ENCODE measurements around the gene ACP7. TPM values are rescaled to one million over a fixed set of nuclear protein-coding genes. Genes with fewer than 3 reads are reported as not detected.
"Not testable (repeated sequence)": the region's sequence is repeated elsewhere in the genome, so short reads cannot be mapped to it uniquely, and the experiment has no call there.

ACP7 gene
- polyA plus RNA-seq, 1 donor from 2014 or later = not detected

- H3K27ac Mint-ChIP-seq = no peak overlapping the region
- peaks cover 5% of the 10 kb centered on the region for H3K27me3 Mint-ChIP-seq
- H3K4me3 Mint-ChIP-seq = no peak overlapping the region
- peaks cover 2% of the 10 kb centered on the region for H3K36me3 Mint-ChIP-seq
- H3K9me3 Mint-ChIP-seq = peaks cover 0 to 2% (median 2%) of the 10 kb centered on the region in 3 donors
- no peaks in the 10 kb centered on the region for H3K4me1 Mint-ChIP-seq
These were observed 19.8 kb upstream of the ACP7 start for GRCh38 chr19:39064405-39064804.

GRCh38 chr19:39065928-39066327, 18.2 kb upstream of the ACP7 start:
- Mint-ChIP-seq H3K27me3 (peaks cover 7% of the 10 kb centered on the region), H3K27ac (no peak overlapping the region), H3K36me3 (peaks cover 2% of the 10 kb centered on the region), H3K4me1 (no peaks in the 10 kb centered on the region), H3K9me3 (peaks cover 0 to 7% (median 2%) of the 10 kb centered on the region in 3 donors), H3K4me3 (no peak overlapping the region)

- Mint-ChIP-seq H3K27me3 (peaks cover 7% of the 10 kb centered on the region), H3K4me1 (no peaks in the 10 kb centered on the region), H3K4me3 (no peak overlapping the region), H3K9me3 (peaks cover 0 to 7% (median 2%) of the 10 kb centered on the region in 3 donors), H3K27ac (no peak overlapping the region), H3K36me3 (peaks cover 2% of the 10 kb centered on the region)
These were observed 17.1 kb upstream of the ACP7 start for GRCh38 chr19:39067104-39067503.

DNA sequence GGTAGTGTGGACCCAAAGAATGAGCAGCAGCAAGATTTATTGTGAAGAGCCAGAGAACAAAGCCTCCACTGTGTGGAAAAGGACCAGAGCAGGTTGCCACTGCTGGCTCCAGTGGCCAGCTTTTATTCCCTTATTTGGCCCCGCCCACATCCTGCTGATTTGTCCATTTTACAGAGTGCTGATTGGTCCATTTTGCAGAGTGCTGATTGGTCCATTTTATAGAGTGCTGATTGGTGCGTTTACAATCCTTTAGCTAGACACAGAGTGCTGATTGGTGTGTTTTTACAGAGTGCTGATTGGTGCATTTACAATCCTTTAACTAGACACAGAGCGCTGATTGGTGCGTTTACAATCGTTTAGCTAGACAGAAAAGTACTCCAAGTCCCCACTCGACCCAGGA, 15.9 kb upstream of the ACP7 start:
- H3K4me1 Mint-ChIP-seq, H3K36me3 Mint-ChIP-seq, H3K4me3 Mint-ChIP-seq, H3K9me3 Mint-ChIP-seq, H3K27ac Mint-ChIP-seq, H3K27me3 Mint-ChIP-seq: not testable (repeated sequence)

DNA sequence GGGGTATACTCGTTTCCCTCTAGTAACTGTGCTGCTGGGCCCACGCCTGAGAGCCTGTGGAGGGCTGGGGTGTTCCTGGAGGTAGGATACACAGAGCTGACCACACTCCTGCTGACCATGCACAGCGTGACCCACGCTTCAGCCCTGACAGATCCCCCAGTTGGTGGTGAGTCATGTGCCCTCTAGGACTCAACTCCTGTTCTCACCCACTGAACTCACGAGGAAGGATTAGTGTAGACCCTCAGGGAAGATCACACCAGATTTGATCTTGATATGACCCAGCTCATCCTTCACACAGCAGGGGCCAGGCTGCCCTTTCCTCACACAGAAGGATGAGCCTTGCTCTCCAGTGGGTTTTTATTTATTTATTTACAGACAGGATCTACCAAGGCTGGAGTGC, 13.3 kb upstream of the ACP7 start:
- Mint-ChIP-seq H3K4me3 (no peak overlapping the region), H3K27ac (no peak overlapping the region), H3K27me3 (peaks cover 8% of the 10 kb centered on the region), H3K4me1 (peaks cover 4 to 6% (median 5%) of the 10 kb centered on the region in 3 donors), H3K36me3 (peaks cover 1% of the 10 kb centered on the region), H3K9me3 (peaks cover 0 to 7% (median 2%) of the 10 kb centered on the region in 3 donors)

DNA sequence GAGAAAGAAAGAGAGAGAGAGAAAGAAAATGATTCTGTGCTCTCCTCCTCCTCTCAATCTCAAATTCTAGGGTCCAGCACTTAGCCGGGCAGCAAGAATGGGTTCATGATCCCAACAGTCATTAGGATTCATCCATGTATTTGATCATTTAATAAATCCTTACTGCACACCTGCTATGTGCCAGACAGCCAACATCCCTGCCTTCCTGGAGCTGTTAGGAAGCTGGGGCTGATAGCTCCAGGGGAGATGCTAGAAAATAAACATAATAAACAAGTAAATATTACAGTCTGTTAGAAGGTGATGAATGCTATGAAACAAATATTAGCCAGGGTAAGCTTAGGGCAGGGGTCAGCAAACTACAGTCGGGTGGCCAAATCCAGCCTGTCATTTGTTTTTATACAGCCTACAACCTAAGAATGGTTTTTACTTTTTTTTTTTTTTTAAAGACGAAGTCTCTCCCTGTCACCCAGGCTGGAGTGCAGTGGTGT, 9.9 kb upstream of the ACP7 start:
- no peak overlapping the region for H3K27ac Mint-ChIP-seq
- peaks cover 0 to 6% (median 0%) of the 10 kb centered on the region in 3 donors for H3K9me3 Mint-ChIP-seq
- H3K27me3 Mint-ChIP-seq = peaks cover 12% of the 10 kb centered on the region
- no peak overlapping the region for H3K4me3 Mint-ChIP-seq
- H3K4me1 Mint-ChIP-seq = peaks cover 4 to 7% (median 6%) of the 10 kb centered on the region in 3 donors
- H3K36me3 Mint-ChIP-seq = no peaks in the 10 kb centered on the region

GRCh38 chr19:39074942-39075341, 9.2 kb upstream of the ACP7 start:
- peaks cover 0 to 6% (median 0%) of the 10 kb centered on the region in 3 donors for H3K9me3 Mint-ChIP-seq
- H3K4me1 Mint-ChIP-seq = peaks cover 4 to 9% (median 6%) of the 10 kb centered on the region in 3 donors
- no peak overlapping the region for H3K4me3 Mint-ChIP-seq
- H3K27ac Mint-ChIP-seq = no peak overlapping the region
- peaks cover 12% of the 10 kb centered on the region for H3K27me3 Mint-ChIP-seq
- H3K36me3 Mint-ChIP-seq = no peaks in the 10 kb centered on the region

- peaks cover 0 to 1% (median 0%) of the 10 kb centered on the region in 3 donors for H3K9me3 Mint-ChIP-seq
- H3K27ac Mint-ChIP-seq = no peak overlapping the region
- H3K36me3 Mint-ChIP-seq = no peaks in the 10 kb centered on the region
- no peak overlapping the region for H3K4me3 Mint-ChIP-seq
- H3K27me3 Mint-ChIP-seq = peaks cover 18% of the 10 kb centered on the region
- H3K4me1 Mint-ChIP-seq = peaks cover 4 to 9% (median 6%) of the 10 kb centered on the region in 3 donors
These were observed 6.8 kb upstream of the ACP7 start for GRCh38 chr19:39077323-39077722.

DNA sequence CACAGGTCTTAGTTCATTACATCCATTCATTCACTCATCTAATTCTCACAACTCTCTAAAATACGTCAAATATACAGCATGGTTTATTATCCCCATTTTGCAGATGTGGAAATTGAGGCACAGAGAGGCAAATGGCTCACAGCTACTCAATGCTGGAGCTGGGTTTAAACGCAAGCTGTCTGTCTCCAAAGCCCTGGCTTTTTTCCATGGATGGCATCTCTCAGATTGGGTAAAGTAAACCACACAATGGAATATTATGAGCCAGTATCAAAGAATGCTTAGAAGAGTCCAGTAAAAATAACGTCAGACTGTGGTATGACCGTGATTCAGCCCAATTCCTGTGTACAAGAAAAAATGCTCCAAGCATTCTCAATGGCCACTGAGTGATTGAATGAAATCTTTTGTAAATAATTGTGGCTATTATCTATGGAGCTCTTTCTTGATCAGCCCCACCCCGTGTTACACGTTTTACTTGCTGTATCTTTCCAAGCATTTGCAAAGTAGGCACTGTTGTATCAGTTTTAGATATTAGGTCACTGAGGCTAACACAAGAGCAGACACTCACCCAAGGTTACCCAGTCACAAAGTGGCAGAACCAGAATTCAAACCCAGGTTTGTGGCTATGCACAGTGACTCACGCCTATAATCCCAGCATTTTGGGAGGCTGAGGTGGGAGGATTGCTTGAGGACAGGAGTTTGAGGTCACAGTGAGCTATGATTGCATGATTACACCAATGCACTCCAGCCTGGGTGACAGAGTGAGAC, 5.5 kb upstream of the ACP7 start:
- Mint-ChIP-seq H3K4me3 (no peak overlapping the region), H3K36me3 (no peaks in the 10 kb centered on the region), H3K27ac (no peak overlapping the region), H3K9me3 (peaks cover 0 to 1% (median 0%) of the 10 kb centered on the region in 3 donors), H3K27me3 (peaks cover 30% of the 10 kb centered on the region), H3K4me1 (peaks cover 2 to 12% (median 6%) of the 10 kb centered on the region in 3 donors)

- Mint-ChIP-seq H3K4me1 (peaks cover 0 to 10% (median 3%) of the 10 kb centered on the region in 3 donors), H3K27me3 (peaks cover 42% of the 10 kb centered on the region), H3K4me3 (no peak overlapping the region), H3K9me3 (peaks cover 0 to 1% (median 0%) of the 10 kb centered on the region in 3 donors), H3K36me3 (no peaks in the 10 kb centered on the region), H3K27ac (no peak overlapping the region)
These were observed 3.7 kb upstream of the ACP7 start for GRCh38 chr19:39080431-39080830.

- Mint-ChIP-seq H3K4me3 (no peak overlapping the region), H3K27me3 (peaks cover 44% of the 10 kb centered on the region)
These were observed 2.0 kb upstream of the ACP7 start for GRCh38 chr19:39082167-39082566.

DNA sequence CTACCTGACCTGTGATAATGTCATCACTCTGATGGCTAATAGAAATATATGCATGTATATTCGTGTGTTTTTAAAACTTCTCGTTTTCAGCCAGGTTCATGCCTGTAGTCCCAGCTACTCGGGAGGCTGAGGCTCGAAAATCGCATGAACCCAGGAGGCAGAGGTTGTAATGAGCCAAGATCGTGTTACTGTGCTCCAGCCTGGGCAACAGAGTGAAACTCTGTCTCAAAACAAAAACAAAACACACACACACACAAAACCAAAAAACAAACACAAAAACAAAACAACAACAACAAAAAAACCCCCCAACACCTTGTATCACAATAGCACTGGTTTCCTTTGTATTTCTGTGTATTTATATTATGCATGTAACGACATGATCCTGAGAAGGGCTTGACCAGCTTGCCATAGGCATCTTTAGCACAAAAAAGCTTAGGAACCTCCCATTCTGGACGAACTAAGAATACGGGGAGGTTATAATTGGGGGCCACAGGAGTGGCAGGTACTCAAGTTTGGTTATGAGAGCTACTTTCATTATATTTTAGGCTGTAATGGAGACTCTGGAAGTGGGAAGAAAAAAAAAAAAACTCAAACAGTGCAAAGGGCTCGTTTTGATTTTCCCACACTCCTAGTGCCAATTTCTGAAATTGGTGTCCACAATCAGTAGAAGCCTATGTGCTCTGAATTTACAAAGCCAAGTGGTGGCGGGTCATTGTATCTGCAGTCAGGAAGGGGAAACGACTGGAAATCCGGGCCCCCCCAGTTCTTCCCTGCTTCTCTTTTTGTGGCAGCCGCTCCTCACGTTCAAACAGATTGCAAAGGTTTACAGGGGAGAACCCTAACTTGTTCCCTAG, 1.2 kb upstream of the ACP7 start:
- peak overlapping the region in 2 of 4 donors; percentile 85 to 86 for H3K4me3 Mint-ChIP-seq
- peaks cover 41% of the 10 kb centered on the region for H3K27me3 Mint-ChIP-seq
- no peak overlapping the region for H3K27ac Mint-ChIP-seq
- H3K4me1 Mint-ChIP-seq = peaks cover 0 to 10% (median 1%) of the 10 kb centered on the region in 3 donors
- no peaks in the 10 kb centered on the region for H3K36me3 Mint-ChIP-seq
- H3K9me3 Mint-ChIP-seq = peaks cover 0 to 3% (median 0%) of the 10 kb centered on the region in 3 donors

More at GRCh38 chr19:39082167-39082566, 2.0 kb upstream of the ACP7 start:
- peaks cover 0 to 1% (median 0%) of the 10 kb centered on the region in 3 donors for H3K9me3 Mint-ChIP-seq
- H3K27ac Mint-ChIP-seq = no peak overlapping the region
- H3K36me3 Mint-ChIP-seq = no peaks in the 10 kb centered on the region
- peaks cover 0 to 10% (median 1%) of the 10 kb centered on the region in 3 donors for H3K4me1 Mint-ChIP-seq

- Mint-ChIP-seq H3K27me3 (peaks cover 41% of the 10 kb centered on the region), H3K9me3 (peaks cover 0 to 4% (median 0%) of the 10 kb centered on the region in 3 donors), H3K27ac (peak overlapping the region in 1 of 3 donors; percentile 69), H3K4me3 (peak overlapping the region in 2 of 4 donors; percentile 85 to 86), H3K4me1 (peaks cover 0 to 10% (median 1%) of the 10 kb centered on the region in 3 donors), H3K36me3 (no peaks in the 10 kb centered on the region)
These were observed 577 bp upstream of the ACP7 start for GRCh38 chr19:39083599-39083982.

DNA sequence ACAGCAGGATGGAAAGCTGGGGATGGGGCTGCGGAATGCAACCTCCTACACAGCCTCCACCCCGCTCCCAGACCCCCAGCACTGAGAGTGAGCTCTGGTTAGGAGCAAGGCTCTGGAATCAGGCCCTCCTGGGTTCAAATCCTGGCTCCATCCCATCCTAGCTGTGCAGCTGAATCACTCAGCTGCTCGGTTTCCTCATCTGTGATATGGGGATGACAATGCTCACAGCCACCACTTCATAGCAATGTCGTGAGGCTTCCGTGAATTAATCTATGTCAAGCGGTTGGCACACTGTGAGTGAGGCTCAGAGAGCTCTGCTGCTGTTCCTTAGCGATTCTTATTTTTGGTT, 538 bp downstream of the ACP7 start:
- peaks cover 42% of the 10 kb centered on the region for H3K27me3 Mint-ChIP-seq
- no peak overlapping the region for H3K27ac Mint-ChIP-seq
- H3K4me1 Mint-ChIP-seq = peaks cover 0 to 10% (median 0%) of the 10 kb centered on the region in 3 donors
- H3K36me3 Mint-ChIP-seq = no peaks in the 10 kb centered on the region
- peaks cover 0 to 4% (median 0%) of the 10 kb centered on the region in 3 donors for H3K9me3 Mint-ChIP-seq
- H3K4me3 Mint-ChIP-seq = peak overlapping the region in 1 of 4 donors; percentile 45

GRCh38 chr19:39085392-39085791, 1.2 kb downstream of the ACP7 start:
- Mint-ChIP-seq H3K36me3 (no peaks in the 10 kb centered on the region), H3K9me3 (peaks cover 0 to 4% (median 0%) of the 10 kb centered on the region in 3 donors)

More at GRCh38 chr19:39085392-39085791, 1.2 kb downstream of the ACP7 start:
- Mint-ChIP-seq H3K27ac (no peak overlapping the region), H3K4me1 (peaks cover 0 to 10% (median 0%) of the 10 kb centered on the region in 3 donors), H3K4me3 (peak overlapping the region in 1 of 4 donors; percentile 45), H3K27me3 (peaks cover 42% of the 10 kb centered on the region)

Measured in IgD-negative memory B cell (primary cell).